Head of caudate nucleus (tissue), 42 donors: ENCODE measurements around the gene PTPRD.

Experiments
- DNase-seq, 42 donors: peaks; one replicate each; pipeline versions ENCODE4 v3.0.0 to v3.0.0-alpha.2; 2020 to 2021; ENCODE audit warnings: mixed read lengths in 7 of 42
- intact Hi-C: fragments of 100-400 bp; cut with DNase I; formaldehyde crosslinking; loops from one replicate; pipeline ENCODE4 v1.15.0; 2022

Gene PTPRD

DNA sequence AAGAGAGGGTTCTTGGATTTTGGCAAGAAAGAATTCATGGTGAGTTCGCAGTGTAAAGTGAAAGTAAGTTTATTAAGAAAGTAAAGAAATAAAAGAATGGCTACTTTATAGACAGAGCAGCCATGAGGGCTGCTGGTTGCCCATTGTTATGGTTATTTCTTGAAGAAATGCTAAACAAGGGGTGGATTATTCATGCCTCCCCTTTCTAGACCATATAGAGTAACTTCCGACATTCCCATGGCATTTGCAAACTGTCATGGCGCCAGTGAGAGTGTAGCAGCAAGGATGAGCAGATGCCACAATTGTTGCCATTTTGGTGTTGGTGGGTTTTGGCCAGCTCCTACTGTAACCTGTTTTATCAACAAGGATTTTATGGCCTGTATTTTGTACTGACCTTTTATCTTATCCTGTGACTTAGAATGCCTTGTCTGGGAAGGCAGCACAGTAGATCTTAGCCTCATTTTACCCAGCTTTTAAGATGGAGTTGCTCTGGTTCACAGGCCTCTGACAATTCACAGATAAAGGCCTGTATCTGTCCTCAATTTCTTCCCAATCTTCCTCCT, 1787.1 kb downstream of the PTPRD start:
- no peak for DNase-seq
- intact Hi-C loops, result no loop called here

DNA sequence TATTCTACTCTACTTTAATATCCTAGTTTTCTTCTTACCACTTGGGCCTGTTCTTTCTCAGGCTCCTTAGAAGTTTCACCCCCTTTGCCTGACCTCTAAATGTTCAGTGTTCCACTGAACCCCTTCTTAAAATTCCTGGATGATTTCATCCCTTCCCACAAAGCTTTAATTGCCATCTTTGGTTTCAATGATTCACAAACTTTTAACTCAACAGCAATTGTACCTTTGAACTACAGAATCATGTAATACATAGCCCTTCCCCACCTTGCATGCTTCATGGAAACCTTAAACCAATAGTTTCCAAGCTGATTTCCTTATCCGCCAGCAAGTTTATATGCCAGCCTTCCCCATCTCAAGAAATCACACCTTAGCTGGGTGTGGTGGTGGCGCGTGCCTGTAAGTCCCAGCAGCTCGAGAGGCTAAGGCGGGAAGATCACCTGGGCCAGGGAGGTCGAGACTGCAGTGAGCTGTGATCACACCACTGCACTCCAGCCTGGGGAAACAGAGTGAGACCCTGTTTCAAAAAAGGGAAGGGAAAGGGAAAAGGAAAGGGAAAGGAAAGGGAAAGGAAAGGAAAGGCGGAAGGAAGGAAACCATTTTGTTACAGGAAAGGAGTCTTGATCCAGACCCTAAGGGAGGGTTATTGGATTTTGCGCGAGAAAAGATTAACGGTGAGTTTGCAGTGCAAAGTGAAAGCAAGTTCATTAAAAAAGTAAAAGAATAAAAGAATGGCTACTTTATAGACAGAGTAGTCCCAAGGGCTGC, 1789.5 kb downstream of the PTPRD start:
- no peak for DNase-seq
- intact Hi-C loops, result no loop called here

DNA sequence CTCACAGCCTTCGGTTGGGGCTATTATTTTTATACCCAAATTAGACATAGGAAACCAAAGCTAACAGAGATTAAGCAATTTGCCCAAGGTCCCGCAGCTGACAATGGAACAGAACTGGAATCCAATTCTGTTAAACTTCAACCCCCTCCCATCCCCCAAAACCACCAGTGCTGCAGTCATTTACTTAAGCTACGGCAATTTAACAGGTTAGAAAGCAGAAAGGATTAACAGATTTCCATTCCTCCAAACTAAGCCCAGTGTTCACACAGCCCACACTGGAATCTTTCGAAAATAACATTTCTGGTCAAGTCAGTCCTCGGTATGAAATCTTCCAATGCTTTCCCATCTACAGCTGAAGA, 1790.2 kb downstream of the PTPRD start:
- no peak for DNase-seq
- intact Hi-C loops, result no loop called here

DNA sequence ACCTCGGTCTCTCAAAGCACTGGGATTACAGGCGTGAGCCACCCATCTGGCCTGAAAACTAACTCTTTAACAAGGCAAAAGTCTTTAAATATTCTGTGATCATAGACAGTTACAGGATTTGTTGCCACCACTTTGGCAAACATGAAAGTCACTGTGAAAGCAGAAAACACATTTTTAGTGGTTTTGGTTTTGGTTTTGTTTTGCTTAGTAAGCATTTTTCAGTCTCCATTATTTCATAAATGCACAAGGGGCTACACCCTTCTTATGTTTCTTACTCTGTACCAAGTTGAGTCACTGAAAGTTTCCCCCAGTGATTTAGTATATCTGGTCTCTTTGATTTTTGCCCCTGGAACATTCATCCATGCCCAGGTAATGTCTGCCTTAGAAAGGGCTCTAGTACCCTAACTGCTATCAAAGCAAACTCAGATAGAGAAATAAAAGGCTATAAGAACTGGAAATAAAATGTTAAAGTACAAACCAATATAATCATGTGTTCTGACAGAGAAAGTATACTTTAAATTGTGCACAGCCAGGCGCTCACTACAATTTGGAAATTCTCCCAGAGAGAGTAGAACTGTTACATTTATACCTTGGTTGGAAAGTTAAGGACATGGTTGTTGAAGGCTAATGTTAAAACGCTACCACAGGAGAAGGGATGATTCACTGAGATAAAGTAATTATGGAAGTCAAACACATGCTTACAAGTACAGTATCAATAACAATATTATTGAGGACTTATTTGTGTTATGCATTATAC, 1790.7 kb downstream of the PTPRD start:
- intact Hi-C loops, result no loop called here
- DNase-seq, result no peak

DNA sequence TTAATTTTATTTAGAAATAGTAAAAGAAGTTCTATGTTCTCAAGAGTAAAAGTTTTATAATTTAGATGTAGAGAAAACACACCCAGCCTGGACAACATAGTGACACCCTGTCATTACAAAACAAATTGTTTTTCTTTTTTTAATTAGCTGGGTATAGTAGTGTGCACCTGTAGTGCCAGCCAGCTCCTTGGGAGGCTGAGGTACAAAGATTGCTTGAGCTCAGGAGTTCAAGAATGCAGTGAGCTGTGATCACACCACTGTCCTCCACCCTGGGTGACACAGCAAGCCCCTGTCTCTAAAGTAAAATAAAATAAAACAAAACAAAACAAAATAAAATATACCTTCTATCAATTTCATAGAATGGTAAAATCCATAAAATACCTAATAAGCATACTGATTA, 1795.5 kb downstream of the PTPRD start:
- no peak for DNase-seq
- intact Hi-C loops, result no loop called here

DNA sequence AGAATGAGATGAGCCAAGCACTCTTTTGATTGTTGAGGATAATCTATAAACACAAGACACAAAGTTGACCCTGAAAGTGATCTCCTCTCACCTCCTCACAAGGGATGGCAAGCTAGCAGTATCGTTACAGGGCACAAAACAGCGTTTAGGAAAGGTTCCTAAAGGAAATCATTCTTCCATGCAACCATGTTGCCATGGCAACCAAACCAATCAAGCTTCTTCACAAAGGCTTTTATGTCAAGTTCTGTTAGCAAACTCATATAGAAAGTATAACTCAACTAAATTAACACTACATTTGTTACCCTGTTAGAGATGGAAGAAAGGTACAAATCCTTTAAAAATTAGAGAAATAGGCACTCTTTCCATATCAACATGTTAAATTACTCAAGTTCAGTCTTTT, 1796.4 kb downstream of the PTPRD start:
- peak in 12 of 42 donors; percentile 11 to 68 (median 30) for DNase-seq
- intact Hi-C loops, result no loop called here

DNA sequence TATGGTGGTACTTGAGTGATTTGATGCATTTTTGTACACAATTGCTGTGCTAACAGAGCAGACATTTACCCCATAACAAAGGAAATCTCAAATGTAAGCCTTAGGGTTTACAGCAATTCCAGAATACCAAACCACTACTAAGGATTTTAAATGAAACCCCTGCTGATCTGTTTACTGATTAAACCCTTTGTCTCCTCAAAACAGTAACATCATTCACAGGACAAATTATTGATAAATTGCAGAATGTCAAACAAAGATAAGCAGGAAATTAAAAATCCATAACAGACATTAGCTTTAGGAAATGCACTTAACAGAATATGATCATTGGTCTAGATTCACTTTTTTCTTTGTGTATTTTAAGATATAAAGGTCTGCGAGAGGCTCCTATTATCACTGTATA, 1796.9 kb downstream of the PTPRD start:
- no peak for DNase-seq
- intact Hi-C loops, result no loop called here

DNA sequence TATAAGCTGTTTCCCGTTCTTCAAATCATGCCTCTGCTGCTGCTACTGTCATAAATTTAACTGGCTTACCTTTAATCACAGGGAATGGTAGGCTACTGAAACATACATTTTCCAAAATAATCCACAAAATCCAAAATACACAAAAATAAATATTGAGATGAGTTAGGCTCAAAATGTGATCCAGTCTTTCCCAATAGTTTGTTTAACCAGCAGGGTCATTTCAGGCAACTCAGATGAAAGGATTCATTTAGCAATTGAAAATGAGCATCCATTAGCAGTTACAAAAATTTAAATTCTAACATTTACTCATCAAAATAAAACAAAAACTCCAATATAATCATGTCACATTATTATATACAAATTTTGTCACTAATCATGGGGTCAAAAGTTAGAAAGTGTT, 1797.6 kb downstream of the PTPRD start:
- intact Hi-C loops, result no loop called here
- DNase-seq, result no peak

DNA sequence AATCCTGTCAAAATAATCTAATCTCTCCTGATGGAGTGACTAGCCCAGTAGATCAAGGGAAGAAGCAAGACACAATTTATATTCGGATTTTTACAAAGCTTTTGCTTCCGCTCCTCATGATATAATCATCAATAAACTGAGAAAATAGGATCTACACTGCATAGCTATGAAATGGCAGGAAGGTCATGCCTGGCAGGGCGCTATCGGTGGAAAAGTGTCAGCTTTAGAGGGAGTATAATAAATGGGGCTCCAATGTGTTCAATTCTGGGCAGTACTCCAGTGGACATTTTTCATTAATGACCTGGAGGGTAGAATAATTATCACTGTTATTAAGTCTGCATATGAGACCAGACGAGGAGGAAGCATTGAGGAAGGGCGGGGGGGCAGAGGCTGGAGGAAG, 1799.9 kb downstream of the PTPRD start:
- DNase-seq, result no peak

DNA sequence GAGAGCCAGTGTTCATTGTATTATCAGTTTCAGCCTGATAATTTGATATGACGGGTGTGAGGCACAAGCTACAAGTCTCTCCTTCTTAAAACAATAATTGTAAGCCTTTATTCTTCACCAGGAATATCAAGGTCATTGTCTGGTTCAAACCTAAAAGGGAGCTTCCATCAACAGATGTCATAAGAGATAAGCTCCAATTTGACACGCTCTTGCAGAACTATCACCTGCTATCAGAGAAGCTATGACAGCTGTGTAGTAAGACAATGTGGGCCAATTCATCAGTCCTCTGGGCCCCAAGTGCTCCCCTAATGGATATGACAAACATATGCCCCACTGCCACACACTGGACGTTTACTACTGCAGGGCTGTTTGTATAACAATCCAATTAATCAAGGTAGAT, 1803.1 kb downstream of the PTPRD start:
- no peak for DNase-seq
- intact Hi-C loops, result no loop called here

More for the DNA sequence above, 1799.9 kb downstream of the PTPRD start:
- intact Hi-C loops, result no loop called here

DNA sequence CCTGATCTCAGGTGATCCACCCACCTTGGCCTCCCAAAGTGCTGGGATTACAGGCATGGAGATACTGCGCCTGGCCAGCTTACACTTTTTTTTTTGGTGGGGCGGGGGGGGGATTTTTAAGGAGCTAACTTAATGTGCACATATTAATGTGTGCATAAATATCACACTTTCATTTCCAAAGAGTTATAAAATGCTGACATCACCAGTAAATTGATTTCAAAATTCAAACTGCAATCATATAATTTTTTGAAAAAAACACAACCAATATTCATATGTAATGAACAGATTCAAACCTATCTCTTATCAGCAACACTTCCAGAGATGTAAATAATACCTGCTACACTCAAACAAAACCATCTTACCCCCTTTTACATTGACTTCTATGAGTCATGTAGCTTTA, 1806.7 kb downstream of the PTPRD start:
- intact Hi-C loops, result no loop called here
- no peak for DNase-seq

DNA sequence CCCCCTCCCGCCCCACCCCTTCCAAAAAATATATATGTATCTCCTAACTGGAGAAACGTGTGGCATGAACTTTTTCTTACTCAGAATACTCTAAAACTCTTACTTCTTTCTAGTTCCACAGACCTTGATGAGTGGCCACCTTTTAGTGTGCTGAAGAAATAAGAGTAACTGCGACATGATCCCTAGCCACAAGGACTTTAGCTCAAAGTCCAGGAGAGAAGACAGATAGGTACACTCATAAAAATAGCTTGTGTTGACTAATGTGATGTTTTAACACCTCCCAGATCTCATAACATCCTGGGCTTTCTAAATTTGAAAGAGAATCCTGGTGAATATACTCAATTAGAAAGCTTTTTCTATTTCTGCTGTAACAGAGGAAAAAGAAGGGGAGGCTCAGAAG, 1808.2 kb downstream of the PTPRD start:
- intact Hi-C loops, result no loop called here
- no peak for DNase-seq

DNA sequence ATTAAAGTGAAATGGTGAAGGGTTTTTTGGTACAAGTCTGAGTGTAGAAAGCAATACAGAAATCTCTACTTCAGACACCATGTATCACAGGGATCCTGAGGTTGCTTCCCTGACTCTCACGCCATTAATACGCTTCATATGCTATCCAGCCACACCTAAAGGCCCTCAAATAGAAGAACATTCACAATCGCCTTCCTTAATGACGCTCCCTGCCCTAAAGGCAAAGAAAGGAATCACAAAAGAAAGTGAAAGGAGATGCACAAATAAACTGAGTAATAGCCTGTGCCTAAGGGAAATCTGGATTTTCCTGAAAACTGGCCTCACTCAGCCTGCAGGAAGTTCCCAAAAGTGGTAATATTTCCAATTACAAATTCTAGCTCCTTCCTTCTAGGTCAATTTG, 1810.6 kb downstream of the PTPRD start:
- intact Hi-C loops, result no loop called here
- no peak for DNase-seq

DNA sequence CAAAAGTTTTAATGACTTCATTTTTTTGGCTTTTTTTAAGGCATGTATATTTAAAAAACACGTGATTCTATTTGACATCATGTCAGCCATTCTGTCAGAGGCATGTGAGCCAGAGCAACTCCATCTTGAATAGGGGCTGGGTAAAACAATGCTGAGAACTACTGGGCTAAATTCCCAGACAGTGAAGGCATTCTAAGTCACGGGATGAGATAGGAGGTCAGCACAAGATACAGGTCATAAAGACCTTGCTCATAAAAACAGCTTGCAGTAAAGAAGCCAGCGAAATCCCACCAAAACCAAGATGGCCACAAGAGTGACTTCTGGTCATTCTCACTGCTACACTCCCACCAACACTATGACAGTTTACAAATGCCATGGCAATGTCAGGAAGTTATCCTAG, 1812.6 kb downstream of the PTPRD start:
- intact Hi-C loops, result no loop called here
- DNase-seq, result no peak

DNA sequence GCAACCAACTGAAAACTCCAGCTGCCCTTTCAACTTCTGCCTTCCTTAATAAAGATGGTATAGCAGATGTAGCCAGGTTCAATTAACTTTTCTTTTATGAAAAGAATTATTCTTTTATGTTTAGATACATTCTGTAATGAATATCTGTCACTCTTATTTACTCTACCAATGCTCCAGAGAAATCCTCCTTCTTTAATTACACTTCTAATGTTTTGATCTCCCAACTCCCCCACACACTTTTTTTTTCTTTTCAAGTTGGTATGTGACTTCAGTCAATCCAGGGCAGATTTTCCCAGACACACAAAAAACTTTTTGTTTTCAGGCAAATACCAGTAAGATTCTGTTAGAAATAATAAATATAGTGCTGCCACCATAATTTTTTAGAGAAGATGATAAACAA, 1813.2 kb downstream of the PTPRD start:
- intact Hi-C loops, result no loop called here
- DNase-seq, result no peak

DNA sequence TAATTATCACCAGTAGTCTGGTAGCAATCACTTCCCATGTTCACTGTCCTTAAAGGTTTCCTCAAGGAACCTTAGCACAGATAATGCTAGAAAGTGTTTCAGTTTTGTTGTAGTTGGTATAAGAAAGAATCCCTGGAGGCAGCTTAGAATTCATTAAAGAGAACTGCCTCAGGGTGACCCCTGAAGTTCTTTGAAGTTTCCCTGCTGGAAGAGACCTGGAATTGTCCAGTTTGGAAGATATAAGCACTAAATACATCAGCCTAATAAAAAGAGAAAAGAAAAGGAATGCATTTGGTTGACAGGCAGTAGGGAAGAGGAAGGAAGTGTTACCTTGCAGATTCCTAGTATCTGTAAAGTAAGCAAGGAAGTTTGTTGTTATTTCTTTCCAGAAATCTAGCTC, 1813.6 kb downstream of the PTPRD start:
- no peak for DNase-seq

DNA sequence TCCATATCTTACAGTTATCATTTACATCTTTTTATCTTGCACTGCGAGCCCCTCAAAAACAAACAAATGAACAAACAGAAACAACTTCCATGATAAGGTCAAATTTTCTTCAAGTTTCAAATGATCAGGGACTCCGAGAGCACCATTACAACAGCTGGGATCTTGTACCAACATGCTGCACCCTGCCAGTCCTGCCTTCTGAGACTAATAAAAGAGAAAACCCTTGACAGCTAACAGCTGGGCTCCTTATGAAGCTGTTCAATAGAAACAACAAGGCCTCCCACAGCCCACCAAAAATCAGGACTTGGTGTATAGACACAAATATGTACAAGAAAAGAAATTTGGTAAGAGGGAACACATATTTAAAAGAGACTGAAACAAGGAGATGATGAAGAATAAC, 1828.0 kb downstream of the PTPRD start:
- DNase-seq, result no peak
- intact Hi-C loops, result no loop called here

More for the DNA sequence above, 1813.6 kb downstream of the PTPRD start:
- intact Hi-C loops, result no loop called here

DNA sequence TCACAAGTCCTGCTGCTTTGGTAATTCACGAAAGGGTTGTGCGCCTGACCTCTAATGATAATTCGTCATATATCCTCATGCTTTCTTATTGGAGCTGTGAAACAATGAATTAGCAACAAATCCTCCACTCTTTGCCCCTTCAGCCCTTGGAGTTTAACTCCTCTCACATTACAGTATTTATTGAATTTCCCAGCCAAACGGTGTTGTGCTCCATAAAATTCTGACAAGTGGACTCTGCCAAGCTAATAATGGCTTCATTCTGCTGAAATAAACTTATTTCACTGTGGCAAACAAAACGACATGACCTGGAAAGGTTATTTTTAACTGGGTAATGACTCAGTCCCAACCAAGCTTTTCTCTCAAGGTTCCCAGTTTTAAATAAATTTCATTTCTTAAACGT, 1828.9 kb downstream of the PTPRD start:
- intact Hi-C loops, result no loop called here
- no peak for DNase-seq

DNA sequence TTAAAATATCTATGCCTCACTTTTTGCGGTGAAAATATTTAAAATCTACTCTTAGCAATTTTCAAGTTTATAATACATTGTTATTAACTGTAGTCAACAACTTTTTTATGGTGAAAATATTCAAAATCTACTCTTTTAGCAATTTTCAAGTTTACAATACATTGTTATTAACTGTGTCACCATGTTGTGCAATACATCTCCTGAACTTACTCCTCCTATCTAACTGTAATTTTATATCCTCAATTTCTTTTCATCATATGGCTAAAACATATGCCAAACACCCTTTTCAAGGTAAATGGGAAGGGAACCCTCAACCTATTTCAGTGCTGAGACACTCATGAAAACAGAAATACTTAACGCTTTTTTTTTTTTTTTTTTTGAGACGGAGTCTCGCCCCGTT, 1830.6 kb downstream of the PTPRD start:
- no peak for DNase-seq
- intact Hi-C loops, result no loop called here

DNA sequence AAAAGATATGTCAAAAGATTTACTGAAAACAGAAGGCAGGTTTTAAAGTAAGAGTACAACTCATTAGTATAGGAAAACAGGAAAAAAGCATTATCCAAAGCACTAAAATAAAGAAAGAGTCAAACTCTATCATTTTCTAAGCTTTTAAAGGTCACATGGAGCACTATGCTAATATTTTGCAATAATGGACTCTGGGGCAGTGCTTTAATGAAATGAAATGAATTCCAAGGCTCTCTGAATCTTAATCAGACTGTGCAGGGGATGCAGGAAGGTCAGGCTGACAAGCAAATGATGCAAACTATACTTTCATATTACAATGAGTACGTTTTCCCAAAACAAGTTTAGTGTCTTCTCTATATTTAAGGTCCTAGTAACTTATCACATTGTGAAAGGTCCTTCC, 1831.3 kb downstream of the PTPRD start:
- no peak for DNase-seq
- intact Hi-C loops, result no loop called here

DNA sequence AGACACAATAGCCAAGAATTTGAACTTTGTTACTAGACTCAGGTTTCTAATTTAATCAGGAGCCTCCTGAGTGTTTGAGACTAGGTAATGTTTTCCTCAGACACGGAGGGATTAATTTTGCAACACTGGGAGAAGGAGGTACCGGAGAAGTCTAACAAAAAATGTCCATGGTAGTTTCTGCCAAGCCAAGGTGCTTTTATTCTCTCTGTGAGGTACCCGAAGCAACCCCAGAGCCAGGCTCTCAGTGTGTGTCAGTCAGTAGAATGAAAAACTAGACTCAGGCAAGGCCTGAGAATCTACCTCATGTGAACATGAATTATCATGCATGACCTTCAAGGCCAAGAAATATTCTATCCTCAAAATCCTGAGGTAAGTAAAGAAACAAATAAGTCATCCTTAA, 1832.4 kb downstream of the PTPRD start:
- intact Hi-C loops, result no loop called here
- DNase-seq, result no peak
